ENCODE data around the gene DLG2. TPM values are rescaled to one million over a fixed set of nuclear protein-coding genes. Genes with fewer than 3 reads are reported as not detected.

DLG2 gene
- total RNA-seq, 4 donors from 2014 or later, result 6.5 to 14.6 (median 7.2) TPM

- Histone ChIP-seq H3K9me3 (no peaks in the 10 kb centered on the region), H3K36me3 (no peaks in the 10 kb centered on the region), H3K27me3 (no peaks in the 10 kb centered on the region), H3K27ac (no peak overlapping the region), H3K4me3 (no peak overlapping the region), H3K4me1 (no peaks in the 10 kb centered on the region)
- 22 to 28% methylated on average over 2 of the region's 2 CpGs for WGBS, 2 donors
- no peak for DNase-seq (ENCODE audit: low spot score in 2 of 2)
- TF ChIP-seq POLR2A (IDR thresholded peaks at IDR 0.05), result no peak
- no peak for TF ChIP-seq CTCF (IDR thresholded peaks at IDR 0.05)
- no peak for TF ChIP-seq EP300 (IDR thresholded peaks at IDR 0.05)
These were observed 1393.1 kb downstream of the DLG2 start for GRCh38 chr11:84234011-84234410.

DNA sequence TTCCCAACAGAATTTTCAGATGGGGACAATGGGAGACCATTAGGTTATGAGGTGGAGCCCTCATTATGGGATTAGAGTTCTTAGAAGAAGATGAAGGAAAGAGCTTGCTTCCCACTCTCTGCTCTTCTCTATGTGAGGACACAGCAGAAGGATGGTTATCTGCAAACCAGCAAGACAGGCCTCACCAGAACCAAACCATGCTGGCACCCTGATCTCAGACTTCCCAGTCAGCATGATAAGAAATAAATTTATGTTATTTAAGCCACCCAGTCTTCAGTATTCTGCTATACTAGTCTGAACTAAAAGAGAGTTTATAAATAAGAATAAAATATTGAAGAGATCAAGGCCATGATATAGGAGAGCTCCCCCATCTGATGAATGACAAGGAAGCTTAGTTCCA lies 1394.6 kb downstream of the DLG2 start:
- Histone ChIP-seq H3K9me3 (no peaks in the 10 kb centered on the region), H3K36me3 (no peaks in the 10 kb centered on the region), H3K4me1 (no peaks in the 10 kb centered on the region), H3K4me3 (no peak overlapping the region), H3K27ac (no peak overlapping the region), H3K27me3 (no peaks in the 10 kb centered on the region)
- TF ChIP-seq CTCF (IDR thresholded peaks at IDR 0.05) (no peak), EP300 (IDR thresholded peaks at IDR 0.05) (no peak), POLR2A (IDR thresholded peaks at IDR 0.05) (no peak)
- DNase-seq (ENCODE audit: low spot score in 2 of 2), result no peak

GRCh38 chr11:84230402-84230801 lies 1396.7 kb downstream of the DLG2 start:
- Histone ChIP-seq H3K27me3 (no peaks in the 10 kb centered on the region), H3K4me1 (peaks cover 0 to 2% (median 0%) of the 10 kb centered on the region in 4 donors), H3K9me3 (no peaks in the 10 kb centered on the region), H3K36me3 (no peaks in the 10 kb centered on the region), H3K27ac (no peak overlapping the region), H3K4me3 (no peak overlapping the region)
- DNase-seq (ENCODE audit: low spot score in 2 of 2), result no peak
- 82 to 88% methylated on average over 3 of the region's 3 CpGs for WGBS, 2 donors
- no peak for TF ChIP-seq POLR2A (IDR thresholded peaks at IDR 0.05)
- TF ChIP-seq CTCF (IDR thresholded peaks at IDR 0.05), result no peak
- TF ChIP-seq EP300 (IDR thresholded peaks at IDR 0.05), result no peak

GRCh38 chr11:84227970-84228665 lies 1399.0 kb downstream of the DLG2 start:
- no peak for DNase-seq (ENCODE audit: low spot score in 2 of 2)
- Histone ChIP-seq H3K9me3 (no peaks in the 10 kb centered on the region), H3K4me1 (peaks cover 0 to 2% (median 0%) of the 10 kb centered on the region in 4 donors), H3K27me3 (no peaks in the 10 kb centered on the region), H3K4me3 (no peak overlapping the region), H3K27ac (no peak overlapping the region), H3K36me3 (no peaks in the 10 kb centered on the region)
- WGBS, 2 donors, result 55 to 61% methylated on average over 3 of the region's 3 CpGs
- TF ChIP-seq POLR2A (IDR thresholded peaks at IDR 0.05), result no peak
- TF ChIP-seq CTCF (IDR thresholded peaks at IDR 0.05), result no peak
- TF ChIP-seq EP300 (IDR thresholded peaks at IDR 0.05), result no peak

GRCh38 chr11:84224042-84224441 lies 1403.1 kb downstream of the DLG2 start:
- no peaks in the 10 kb centered on the region for H3K9me3 ChIP-seq
- no peak overlapping the region for H3K4me3 ChIP-seq
- H3K27ac ChIP-seq, result no peak overlapping the region
- no peak for DNase-seq (ENCODE audit: low spot score in 2 of 2)
- no peaks in the 10 kb centered on the region for H3K27me3 ChIP-seq
- H3K36me3 ChIP-seq, result no peaks in the 10 kb centered on the region
- peaks cover 0 to 2% (median 0%) of the 10 kb centered on the region in 4 donors for H3K4me1 ChIP-seq
- TF ChIP-seq POLR2A (IDR thresholded peaks at IDR 0.05), result no peak
- no peak for TF ChIP-seq EP300 (IDR thresholded peaks at IDR 0.05)
- no peak for TF ChIP-seq CTCF (IDR thresholded peaks at IDR 0.05)
- 86 to 94% methylated on average over 1 of the region's 1 CpG for WGBS, 2 donors

Measured in tibial nerve (tissue), 4 donors.